Tibial nerve (tissue), 4 donors: ENCODE data around the gene STARD9. TPM values are rescaled to one million over a fixed set of nuclear protein-coding genes. Genes with fewer than 3 reads are reported as not detected.

ENCODE experiments used
- DNase-seq, 2 donors: peaks; one replicate each; pipeline ENCODE4 v3.0.0-alpha.2; 2019; ENCODE audit warnings: low spot score in 2 of 2
- H3K27ac ChIP-seq, 4 donors: fragments of 200-600 bp; sonication (generic) in 3 of 4; one replicate each; pipeline ENCODE4 v1.5.1; 2017 to 2019; ENCODE audit warnings: mild to moderate bottlenecking in 1 of 4
- H3K27me3 ChIP-seq, 2 donors: fragments of 200-600 bp; sonication (generic) in 1 of 2; one replicate each; pipeline versions ENCODE4 v1.5.1 to v1.6.0; 2017 to 2019
- H3K36me3 ChIP-seq, 3 donors: fragments of 200-600 bp; sonication (generic); one replicate each; pipeline ENCODE4 v1.5.1; 2018 to 2019
- H3K4me1 ChIP-seq, 4 donors: fragments of 200-600 bp; sonication (generic) in 3 of 4; one replicate each; pipeline ENCODE4 v1.5.1; 2017 to 2019
- H3K4me3 ChIP-seq, 4 donors: fragments of 200-600 bp; sonication (generic) in 3 of 4; one replicate each; pipeline ENCODE4 v1.5.1; 2017 to 2019; ENCODE audit warnings: mild to moderate bottlenecking in 1 of 4, moderate library complexity in 1 of 4
- H3K9me3 ChIP-seq, 4 donors: fragments of 200-600 bp; sonication (generic) in 3 of 4; one replicate each; pipeline ENCODE4 v1.5.1; 2017 to 2019
- CTCF ChIP-seq, 5 experiments: fragments of 200-600 bp in 3 of 5; fragments of 450-650 bp in 2 of 5; sonication (generic) in 3 of 5; IDR thresholded peaks; one replicate each; pipeline ENCODE4 v1.5.1; 2016 to 2019; ENCODE audit warnings: antibody characterized with exemption in 5 of 5, mild to moderate bottlenecking in 3 of 5, moderate library complexity in 2 of 5
- EP300 ChIP-seq, 2 donors: sonication (generic); formaldehyde crosslinking; IDR thresholded peaks; one replicate each; pipeline ENCODE4 v1.6.1; 2017; ENCODE audit warnings: antibody characterized with exemption in 2 of 2, mild to moderate bottlenecking in 1 of 2
- POLR2A ChIP-seq, 2 donors: fragments of 450-650 bp; IDR thresholded peaks; one replicate each; pipeline ENCODE4 v1.6.1; 2017; ENCODE audit warnings: antibody characterized with exemption in 2 of 2, mild to moderate bottlenecking in 2 of 2, moderate library complexity in 2 of 2
- WGBS, 2 donors: methylation state at CpG; one replicate each; pipeline ENCODE4 v1.1.5; 2018; 5-methylcytosine and 5-hydroxymethylcytosine counted together
- total RNA-seq, 4 donors: library from RNA; depleted of rRNA; stranded (reverse); fragments of >200 nt; gene quantifications; one replicate each; pipeline ENCODE4 v1.1.0, GENCODE V29; 2016

The STARD9 gene
- total RNA-seq, 4 donors from 2014 or later = 66.6 to 95.1 (median 80.3) TPM

GRCh38 chr15:42650208-42651066 lies 75.0 kb downstream of the STARD9 start:
- DNase-seq = peak; percentile 42 to 88
- 49 to 53% methylated on average over 5 of the region's 5 CpGs for WGBS, 2 donors
- H3K27ac ChIP-seq = peak overlapping the region in 1 of 4 donors; percentile 7
- peaks cover 0 to 34% (median 0%) of the 10 kb centered on the region in 3 donors for H3K36me3 ChIP-seq
- H3K4me1 ChIP-seq = peaks cover 0 to 19% (median 0%) of the 10 kb centered on the region in 4 donors
- peak in 1 of 2 donors; percentile 64 for TF ChIP-seq EP300 (IDR thresholded peaks at IDR 0.05)
- peak; percentile 63 to 78 (median 70) for TF ChIP-seq CTCF (IDR thresholded peaks at IDR 0.05)
- TF ChIP-seq POLR2A (IDR thresholded peaks at IDR 0.05) = no peak
- H3K27me3 ChIP-seq = no peaks in the 10 kb centered on the region
- H3K4me3 ChIP-seq = no peak overlapping the region
- no peaks in the 10 kb centered on the region for H3K9me3 ChIP-seq

GRCh38 chr15:42665827-42666226 lies 90.4 kb downstream of the STARD9 start:
- H3K27ac ChIP-seq = no peak overlapping the region
- no peak for TF ChIP-seq CTCF (IDR thresholded peaks at IDR 0.05)
- no peak for TF ChIP-seq POLR2A (IDR thresholded peaks at IDR 0.05)
- TF ChIP-seq EP300 (IDR thresholded peaks at IDR 0.05) = no peak
- no peak for DNase-seq
- H3K27me3 ChIP-seq = no peaks in the 10 kb centered on the region
- H3K4me1 ChIP-seq = no peaks in the 10 kb centered on the region
- H3K4me3 ChIP-seq = no peak overlapping the region
- 79 to 87% methylated on average over 3 of the region's 3 CpGs for WGBS, 2 donors
- no peaks in the 10 kb centered on the region for H3K9me3 ChIP-seq
- H3K36me3 ChIP-seq = peaks cover 0 to 91% (median 4%) of the 10 kb centered on the region in 3 donors

- Histone ChIP-seq H3K4me3 (no peak overlapping the region), H3K4me1 (no peaks in the 10 kb centered on the region), H3K27me3 (no peaks in the 10 kb centered on the region), H3K36me3 (peaks cover 0 to 90% (median 3%) of the 10 kb centered on the region in 3 donors), H3K9me3 (no peaks in the 10 kb centered on the region), H3K27ac (no peak overlapping the region)
- TF ChIP-seq POLR2A (IDR thresholded peaks at IDR 0.05) (no peak), EP300 (IDR thresholded peaks at IDR 0.05) (no peak), CTCF (IDR thresholded peaks at IDR 0.05) (no peak)
- DNase-seq = no peak
- 74 to 83% methylated on average over 1 of the region's 1 CpG for WGBS, 2 donors
Observed at GRCh38 chr15:42667855-42668254, 92.4 kb downstream of the STARD9 start.

GRCh38 chr15:42670451-42670850 lies 95.0 kb downstream of the STARD9 start:
- 68 to 77% methylated on average over 3 of the region's 3 CpGs for WGBS, 2 donors
- TF ChIP-seq EP300 (IDR thresholded peaks at IDR 0.05) (no peak), CTCF (IDR thresholded peaks at IDR 0.05) (no peak), POLR2A (IDR thresholded peaks at IDR 0.05) (no peak)
- Histone ChIP-seq H3K27me3 (no peaks in the 10 kb centered on the region), H3K9me3 (no peaks in the 10 kb centered on the region), H3K4me1 (no peaks in the 10 kb centered on the region), H3K36me3 (peaks cover 0 to 89% (median 2%) of the 10 kb centered on the region in 3 donors), H3K4me3 (no peak overlapping the region), H3K27ac (no peak overlapping the region)
- no peak for DNase-seq

- H3K4me1 ChIP-seq = no peaks in the 10 kb centered on the region
- 71 to 72% methylated on average over 5 of the region's 5 CpGs for WGBS, 2 donors
- H3K27me3 ChIP-seq = no peaks in the 10 kb centered on the region
- TF ChIP-seq EP300 (IDR thresholded peaks at IDR 0.05) (no peak), POLR2A (IDR thresholded peaks at IDR 0.05) (no peak), CTCF (IDR thresholded peaks at IDR 0.05) (no peak)
- no peak for DNase-seq
- no peak overlapping the region for H3K27ac ChIP-seq
- H3K36me3 ChIP-seq = peaks cover 0 to 89% (median 0%) of the 10 kb centered on the region in 3 donors
- H3K9me3 ChIP-seq = no peaks in the 10 kb centered on the region
- H3K4me3 ChIP-seq = no peak overlapping the region
Observed at GRCh38 chr15:42672444-42672843, 97.0 kb downstream of the STARD9 start.
